AG09309 (cell line): ENCODE data around the gene NAA25.
A peak's percentile ranks its signal among the peaks of the same experiment; 100 is the strongest.

Experiments
- DNase-seq: peaks from one replicate; pipeline ENCODE4 v3.0.0-alpha.2; 2010; ENCODE audit warnings: low read depth
- H3K4me3 ChIP-seq: 2 replicates; pipeline ENCODE4 v1.5.1; 2011; ENCODE audit warnings: mild to moderate bottlenecking, low read depth, low read length, moderate library complexity; ENCODE audit not compliant: control insufficient read depth
- CTCF ChIP-seq: IDR thresholded peaks from 2 replicates; pipeline ENCODE4 v1.5.1; 2011; ENCODE audit warnings: mild to moderate bottlenecking, low read depth, low read length, inconsistent platforms; ENCODE audit not compliant: insufficient read depth, control insufficient read depth; ENCODE audit errors: missing control alignments

Gene NAA25

GRCh38 chr12:112025808-112026375, 82.7 kb downstream of the NAA25 start:
- H3K4me3 ChIP-seq = no peak overlapping the region
- DNase-seq = no peak
- TF ChIP-seq CTCF = no peak

GRCh38 chr12:112023759-112024396, 84.7 kb downstream of the NAA25 start:
- no peak overlapping the region for H3K4me3 ChIP-seq
- no peak for TF ChIP-seq CTCF
- no peak for DNase-seq

GRCh38 chr12:112022241-112023016, 86.2 kb downstream of the NAA25 start:
- TF ChIP-seq CTCF = no peak
- no peak for DNase-seq
- no peak overlapping the region for H3K4me3 ChIP-seq

- TF ChIP-seq CTCF = no peak
- H3K4me3 ChIP-seq = no peak overlapping the region
Observed at GRCh38 chr12:112020947-112021457, 87.6 kb downstream of the NAA25 start.

GRCh38 chr12:112018571-112019237, 89.9 kb downstream of the NAA25 start:
- DNase-seq = peak; percentile 27
- H3K4me3 ChIP-seq = no peak overlapping the region
- no peak for TF ChIP-seq CTCF

More at GRCh38 chr12:112020947-112021457, 87.6 kb downstream of the NAA25 start:
- no peak for DNase-seq

- TF ChIP-seq CTCF = no peak
Observed at GRCh38 chr12:112017041-112017440, 91.5 kb downstream of the NAA25 start.

More at GRCh38 chr12:112017041-112017440, 91.5 kb downstream of the NAA25 start:
- no peak for DNase-seq
- no peak overlapping the region for H3K4me3 ChIP-seq
